Measurements from ENCODE around the gene HS3ST6. TPM values are rescaled to one million over a fixed set of nuclear protein-coding genes. Genes with fewer than 3 reads are reported as not detected.
"Not testable (repeated sequence)": the region's sequence is repeated elsewhere in the genome, so short reads cannot be mapped to it uniquely, and the experiment has no call there.

The HS3ST6 gene
- total RNA-seq, 3 donors from 2014 or later: not detected

- not testable (repeated sequence) for H3K4me3 Mint-ChIP-seq, ATAC-seq
- peaks cover 22% of the 10 kb centered on the region for H3K4me1 Mint-ChIP-seq (ENCODE audit: low read depth)
Measured at GRCh38 chr16:1957434-1958142, 39.4 kb upstream of the HS3ST6 start.

GRCh38 chr16:1953734-1954133 is 35.5 kb upstream of the HS3ST6 start:
- DNase-seq: no peak
- no peaks in the 10 kb centered on the region for H3K9me3 Mint-ChIP-seq
- H3K27me3 Mint-ChIP-seq (ENCODE audit: low read depth): no peaks in the 10 kb centered on the region

More at GRCh38 chr16:1957434-1958142, 39.4 kb upstream of the HS3ST6 start:
- peaks cover 13% of the 10 kb centered on the region for H3K36me3 Mint-ChIP-seq (ENCODE audit: insufficient read depth)
- DNase-seq; H3K27me3 Mint-ChIP-seq (ENCODE audit: low read depth); H3K9me3 Mint-ChIP-seq: not testable (repeated sequence)

GRCh38 chr16:1950559-1950958 is 32.3 kb upstream of the HS3ST6 start:
- H3K4me1 Mint-ChIP-seq (ENCODE audit: low read depth): peaks cover 2% of the 10 kb centered on the region
- no peaks in the 10 kb centered on the region for H3K9me3 Mint-ChIP-seq
- DNase-seq (no peak), ATAC-seq (no peak)
- no peaks in the 10 kb centered on the region for H3K27me3 Mint-ChIP-seq (ENCODE audit: low read depth)
- H3K4me3 Mint-ChIP-seq: no peak overlapping the region
- no peaks in the 10 kb centered on the region for H3K36me3 Mint-ChIP-seq (ENCODE audit: insufficient read depth)

More at GRCh38 chr16:1953734-1954133, 35.5 kb upstream of the HS3ST6 start:
- H3K36me3 Mint-ChIP-seq (ENCODE audit: insufficient read depth): no peaks in the 10 kb centered on the region
- no peak for ATAC-seq
- peaks cover 2% of the 10 kb centered on the region for H3K4me1 Mint-ChIP-seq (ENCODE audit: low read depth)
- H3K4me3 Mint-ChIP-seq: no peak overlapping the region

GRCh38 chr16:1950047-1950446 is 31.8 kb upstream of the HS3ST6 start:
- ATAC-seq (no peak), DNase-seq (no peak)
- H3K27me3 Mint-ChIP-seq (ENCODE audit: low read depth): no peaks in the 10 kb centered on the region
- H3K36me3 Mint-ChIP-seq (ENCODE audit: insufficient read depth): no peaks in the 10 kb centered on the region
- H3K4me3 Mint-ChIP-seq: no peak overlapping the region
- H3K9me3 Mint-ChIP-seq: no peaks in the 10 kb centered on the region
- peaks cover 2% of the 10 kb centered on the region for H3K4me1 Mint-ChIP-seq (ENCODE audit: low read depth)

GRCh38 chr16:1949507-1949906 is 31.3 kb upstream of the HS3ST6 start:
- ATAC-seq (no peak), DNase-seq (no peak)
- Mint-ChIP-seq H3K36me3 (ENCODE audit: insufficient read depth) (no peaks in the 10 kb centered on the region), H3K4me1 (ENCODE audit: low read depth) (peaks cover 4% of the 10 kb centered on the region), H3K4me3 (no peak overlapping the region), H3K27me3 (ENCODE audit: low read depth) (no peaks in the 10 kb centered on the region), H3K9me3 (no peaks in the 10 kb centered on the region)

- ATAC-seq (no peak), DNase-seq (no peak)
- no peak overlapping the region for H3K4me3 Mint-ChIP-seq
- H3K36me3 Mint-ChIP-seq (ENCODE audit: insufficient read depth): no peaks in the 10 kb centered on the region
- no peaks in the 10 kb centered on the region for H3K9me3 Mint-ChIP-seq
- no peaks in the 10 kb centered on the region for H3K27me3 Mint-ChIP-seq (ENCODE audit: low read depth)
- peaks cover 17% of the 10 kb centered on the region for H3K4me1 Mint-ChIP-seq (ENCODE audit: low read depth)
Measured at GRCh38 chr16:1947369-1947670, 29.1 kb upstream of the HS3ST6 start.

GRCh38 chr16:1946495-1947368 is 28.5 kb upstream of the HS3ST6 start:
- no peaks in the 10 kb centered on the region for H3K27me3 Mint-ChIP-seq (ENCODE audit: low read depth)
- H3K9me3 Mint-ChIP-seq: no peaks in the 10 kb centered on the region
- no peak for ATAC-seq
- no peak for DNase-seq
- peaks cover 22% of the 10 kb centered on the region for H3K4me1 Mint-ChIP-seq (ENCODE audit: low read depth)
- no peaks in the 10 kb centered on the region for H3K36me3 Mint-ChIP-seq (ENCODE audit: insufficient read depth)
- no peak overlapping the region for H3K4me3 Mint-ChIP-seq

GRCh38 chr16:1945559-1946391 is 27.6 kb upstream of the HS3ST6 start:
- Mint-ChIP-seq H3K9me3 (no peaks in the 10 kb centered on the region), H3K27me3 (ENCODE audit: low read depth) (no peaks in the 10 kb centered on the region), H3K36me3 (ENCODE audit: insufficient read depth) (no peaks in the 10 kb centered on the region), H3K4me1 (ENCODE audit: low read depth) (peaks cover 27% of the 10 kb centered on the region), H3K4me3 (no peak overlapping the region)
- DNase-seq: no peak
- ATAC-seq: no peak

GRCh38 chr16:1944612-1945199 is 26.5 kb upstream of the HS3ST6 start:
- Mint-ChIP-seq H3K27me3 (ENCODE audit: low read depth) (no peaks in the 10 kb centered on the region), H3K4me3 (peak overlapping the region; percentile 52), H3K36me3 (ENCODE audit: insufficient read depth) (no peaks in the 10 kb centered on the region), H3K9me3 (no peaks in the 10 kb centered on the region), H3K4me1 (ENCODE audit: low read depth) (peaks cover 27% of the 10 kb centered on the region)
- DNase-seq: no peak
- ATAC-seq: no peak

- Mint-ChIP-seq H3K4me3 (peak within 1 kb of the TSS; percentile 87), H3K9me3 (no peaks in the 10 kb centered on the region), H3K27me3 (ENCODE audit: low read depth) (no peaks in the 10 kb centered on the region), H3K4me1 (ENCODE audit: low read depth) (peaks cover 27% of the 10 kb centered on the region), H3K36me3 (ENCODE audit: insufficient read depth) (peaks cover 5% of the 10 kb centered on the region)
- ATAC-seq (peak; percentile 96 to 98), DNase-seq (peak; percentile 99)
Measured at GRCh38 chr16:1942810-1943726, 24.9 kb upstream of the HS3ST6 start, which contains the start of gene MSRB1. Gene MSRB1 (minus strand): TSS chr16:1943199. CDS start chr16:1943156, 43 bp downstream.

- peaks cover 5% of the 10 kb centered on the region for H3K36me3 Mint-ChIP-seq (ENCODE audit: insufficient read depth)
- ATAC-seq (no peak), DNase-seq (no peak)
- H3K27me3 Mint-ChIP-seq (ENCODE audit: low read depth): no peaks in the 10 kb centered on the region
- H3K4me3 Mint-ChIP-seq: peak overlapping the region; percentile 87
- no peaks in the 10 kb centered on the region for H3K9me3 Mint-ChIP-seq
- H3K4me1 Mint-ChIP-seq (ENCODE audit: low read depth): peaks cover 27% of the 10 kb centered on the region
Measured at GRCh38 chr16:1942047-1942809, 24.0 kb upstream of the HS3ST6 start.

- H3K36me3 Mint-ChIP-seq (ENCODE audit: insufficient read depth): peaks cover 5% of the 10 kb centered on the region
- no peaks in the 10 kb centered on the region for H3K27me3 Mint-ChIP-seq (ENCODE audit: low read depth)
- ATAC-seq (no peak), DNase-seq (no peak)
- peaks cover 27% of the 10 kb centered on the region for H3K4me1 Mint-ChIP-seq (ENCODE audit: low read depth)
- peak overlapping the region; percentile 87 for H3K4me3 Mint-ChIP-seq
- no peaks in the 10 kb centered on the region for H3K9me3 Mint-ChIP-seq
Measured at GRCh38 chr16:1941162-1942046, 23.2 kb upstream of the HS3ST6 start.
